SK-N-SH treated with all-trans-retinoic acid at 6 μM for 48 hours (cell line): ENCODE results near the gene TRMT112.

Source experiments
- ATAC-seq: fragments of 200-7000 bp; cut with Tn5 transposase; 3 replicates; pipeline ENCODE4 v1.9.1; 2020; ENCODE audit warnings: mild to moderate bottlenecking, moderate library complexity
- ARNTL ChIP-seq: fragments of 450-650 bp; formaldehyde crosslinking; IDR thresholded peaks from 2 replicates; pipeline ENCODE4 v1.5.0; 2020; ENCODE audit warnings: low read depth, mild to moderate bottlenecking, moderate library complexity, borderline replicate concordance
- BACH2 ChIP-seq: fragments of 250-450 bp; sonication (Bioruptor Pico); IDR thresholded peaks from 2 replicates; pipeline ENCODE4 v1.9.0; 2021; ENCODE audit warnings: mild to moderate bottlenecking, borderline replicate concordance
- CSDC2 ChIP-seq: fragments of 250-450 bp; sonication (Bioruptor Pico); IDR thresholded peaks from 2 replicates; pipeline ENCODE4 v1.5.0; 2020; ENCODE audit warnings: mild to moderate bottlenecking, moderate library complexity
- CSRNP3 ChIP-seq: fragments of 250-450 bp; sonication (Bioruptor Pico); IDR thresholded peaks from 2 replicates; pipeline ENCODE4 v1.5.1; 2021; ENCODE audit warnings: mild to moderate bottlenecking, moderate library complexity
- ESRRG ChIP-seq: fragments of 250-450 bp; sonication (Bioruptor Pico); IDR thresholded peaks from 2 replicates; pipeline ENCODE4 v1.6.1; 2021; ENCODE audit warnings: mild to moderate bottlenecking
- GLIS3 ChIP-seq: fragments of 250-450 bp; sonication (Bioruptor Pico); IDR thresholded peaks from 2 replicates; pipeline ENCODE4 v1.5.0; 2020; ENCODE audit warnings: mild to moderate bottlenecking, moderate library complexity
- ISL1 ChIP-seq: fragments of 250-450 bp; sonication (Bioruptor Pico); IDR thresholded peaks from 2 replicates; pipeline ENCODE4 v2.1.2; 2022; ENCODE audit warnings: mild to moderate bottlenecking, moderate library complexity
- PATZ1 ChIP-seq: fragments of 250-450 bp; sonication (Bioruptor Pico); IDR thresholded peaks from 2 replicates; pipeline ENCODE4 v1.8.0; 2020; ENCODE audit warnings: mild to moderate bottlenecking, moderate library complexity, borderline replicate concordance
- POU6F1 ChIP-seq: fragments of 250-450 bp; sonication (Bioruptor Pico); IDR thresholded peaks from 2 replicates; pipeline ENCODE4 v1.8.0; 2021; ENCODE audit warnings: low read depth, mild to moderate bottlenecking, moderate library complexity, borderline replicate concordance
- PPARA ChIP-seq: fragments of 250-450 bp; sonication (Bioruptor Pico); IDR thresholded peaks from 2 replicates; pipeline ENCODE4 v1.5.0; 2020; ENCODE audit warnings: mild to moderate bottlenecking, borderline replicate concordance
- RARB ChIP-seq: fragments of 250-450 bp; sonication (Bioruptor Pico); IDR thresholded peaks from 2 replicates; pipeline ENCODE4 v1.8.0; 2021; ENCODE audit warnings: mild to moderate bottlenecking, moderate library complexity
- SNAI2 ChIP-seq: fragments of 250-450 bp; sonication (Bioruptor Pico); IDR thresholded peaks from 2 replicates; pipeline ENCODE4 v1.5.0; 2020; ENCODE audit warnings: mild to moderate bottlenecking, moderate library complexity
- TSHZ2 ChIP-seq: fragments of 250-450 bp; sonication (Bioruptor Pico); IDR thresholded peaks from 2 replicates; pipeline ENCODE4 v1.5.0; 2020; ENCODE audit warnings: mild to moderate bottlenecking, moderate library complexity
- ZC3H10 ChIP-seq: fragments of 250-450 bp; sonication (Bioruptor Pico); IDR thresholded peaks from 2 replicates; pipeline ENCODE4 v1.5.1; 2021; ENCODE audit warnings: mild to moderate bottlenecking, moderate library complexity
- ZFP3 ChIP-seq: fragments of 250-450 bp; sonication (Bioruptor Pico); IDR thresholded peaks from 2 replicates; pipeline ENCODE4 v1.5.0; 2020; ENCODE audit warnings: mild to moderate bottlenecking, moderate library complexity
- ZFP30 ChIP-seq: fragments of 450-650 bp; formaldehyde crosslinking; IDR thresholded peaks from 2 replicates; pipeline ENCODE4 v1.5.0; 2022; ENCODE audit warnings: mild to moderate bottlenecking, moderate library complexity
- ZNF565 ChIP-seq: fragments of 450-650 bp; formaldehyde crosslinking; conservative IDR thresholded peaks from 2 replicates; pipeline ENCODE4 v1.5.0; 2020; ENCODE audit warnings: low read depth, mild to moderate bottlenecking, moderate library complexity
- ZNF8 ChIP-seq: fragments of 450-650 bp; formaldehyde crosslinking; IDR thresholded peaks from 2 replicates; pipeline ENCODE4 v1.5.0; 2020; ENCODE audit warnings: mild to moderate bottlenecking, moderate library complexity

The TRMT112 gene

GRCh38 chr11:64276653-64277431, 40.5 kb downstream of the TRMT112 start:
- no peak for TF ChIP-seq BACH2 (CRISPR knock-in tag)
- no peak for TF ChIP-seq RARB (CRISPR knock-in tag)
- ATAC-seq, result no peak

- no peak for ATAC-seq
- TF ChIP-seq CSDC2 (no peak), ISL1 (no peak), POU6F1 (CRISPR knock-in tag) (no peak), GLIS3 (CRISPR knock-in tag) (no peak), PATZ1 (CRISPR knock-in tag) (no peak), ZNF8 (no peak), ZFP30 (CRISPR knock-in tag) (no peak), RARB (CRISPR knock-in tag) (no peak), CSRNP3 (CRISPR knock-in tag) (no peak), BACH2 (CRISPR knock-in tag) (no peak), PPARA (CRISPR knock-in tag) (no peak), ESRRG (CRISPR knock-in tag) (no peak), ZC3H10 (CRISPR knock-in tag) (no peak), ZFP3 (CRISPR knock-in tag) (no peak), ARNTL (CRISPR knock-in tag) (no peak)
Measured at GRCh38 chr11:64275841-64276240, 41.5 kb downstream of the TRMT112 start.

- TF ChIP-seq ZC3H10 (CRISPR knock-in tag), result no peak
- no peak for TF ChIP-seq ZNF565 (CRISPR knock-in tag)
- TF ChIP-seq ESRRG (CRISPR knock-in tag), result no peak
- TF ChIP-seq ZFP30 (CRISPR knock-in tag), result no peak
- TF ChIP-seq POU6F1 (CRISPR knock-in tag), result no peak
- TF ChIP-seq SNAI2 (CRISPR knock-in tag), result no peak
- no peak for TF ChIP-seq PATZ1 (CRISPR knock-in tag)
- no peak for TF ChIP-seq BACH2 (CRISPR knock-in tag)
- no peak for TF ChIP-seq TSHZ2
- TF ChIP-seq ZFP3 (CRISPR knock-in tag), result no peak
- no peak for ATAC-seq
Measured at GRCh38 chr11:64275031-64275800, 42.1 kb downstream of the TRMT112 start.
